Esophagus muscularis mucosa (tissue), 3 donors: ENCODE results near the gene DNAJC25.

Experiments
- POLR2A ChIP-seq: fragments of 450-650 bp; IDR thresholded peaks from one replicate; pipeline ENCODE4 v1.6.1; 2017; ENCODE audit warnings: antibody characterized with exemption, moderate library complexity, mild to moderate bottlenecking, low read depth
- TF ChIP-seq, protein P1 (sequence below), 3 experiments: fragments of 200-600 bp in 2 of 3; fragments of 450-650 bp in 1 of 3; sonication (generic) in 2 of 3; IDR thresholded peaks; one replicate each; pipeline ENCODE4 v1.5.1; 2017 to 2019; ENCODE audit warnings: antibody characterized with exemption in 3 of 3, mild to moderate bottlenecking in 2 of 3, moderate library complexity in 1 of 3

DNA sequence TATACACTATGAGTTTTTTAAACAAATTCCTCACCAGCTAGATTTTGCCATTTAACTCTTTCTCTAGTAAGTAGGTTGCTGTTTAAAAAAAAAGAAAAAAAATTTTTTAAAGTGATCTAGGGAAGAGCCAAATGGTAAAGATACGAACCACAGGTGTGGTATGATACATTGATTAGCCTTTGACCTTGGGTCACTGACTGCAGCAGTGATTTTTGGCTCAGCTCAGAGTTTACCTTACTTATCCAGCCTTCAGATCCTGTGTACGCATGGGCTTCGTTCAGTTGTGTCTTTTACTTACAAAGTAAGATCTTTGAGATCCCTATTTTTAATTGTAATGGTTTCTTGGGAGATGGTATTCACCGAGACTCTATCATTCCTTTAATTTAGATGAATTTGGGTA is 17.9 kb downstream of the DNAJC25 start:
- no peak for TF ChIP-seq POLR2A
- TF ChIP-seq, protein P1, sequence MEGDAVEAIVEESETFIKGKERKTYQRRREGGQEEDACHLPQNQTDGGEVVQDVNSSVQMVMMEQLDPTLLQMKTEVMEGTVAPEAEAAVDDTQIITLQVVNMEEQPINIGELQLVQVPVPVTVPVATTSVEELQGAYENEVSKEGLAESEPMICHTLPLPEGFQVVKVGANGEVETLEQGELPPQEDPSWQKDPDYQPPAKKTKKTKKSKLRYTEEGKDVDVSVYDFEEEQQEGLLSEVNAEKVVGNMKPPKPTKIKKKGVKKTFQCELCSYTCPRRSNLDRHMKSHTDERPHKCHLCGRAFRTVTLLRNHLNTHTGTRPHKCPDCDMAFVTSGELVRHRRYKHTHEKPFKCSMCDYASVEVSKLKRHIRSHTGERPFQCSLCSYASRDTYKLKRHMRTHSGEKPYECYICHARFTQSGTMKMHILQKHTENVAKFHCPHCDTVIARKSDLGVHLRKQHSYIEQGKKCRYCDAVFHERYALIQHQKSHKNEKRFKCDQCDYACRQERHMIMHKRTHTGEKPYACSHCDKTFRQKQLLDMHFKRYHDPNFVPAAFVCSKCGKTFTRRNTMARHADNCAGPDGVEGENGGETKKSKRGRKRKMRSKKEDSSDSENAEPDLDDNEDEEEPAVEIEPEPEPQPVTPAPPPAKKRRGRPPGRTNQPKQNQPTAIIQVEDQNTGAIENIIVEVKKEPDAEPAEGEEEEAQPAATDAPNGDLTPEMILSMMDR (IDR thresholded peaks at IDR 0.05): no peak
